Calu3 (cell line): ENCODE measurements around the gene LAMA2. TPM values are rescaled to one million over a fixed set of nuclear protein-coding genes. Genes with fewer than 3 reads are reported as not detected.

Experiments used
- BruUV-seq: library from RNA; stranded (reverse); fragments of 400-500 nt; replicated peaks from 2 replicates; lab custom pipeline; 2021; lab: Mats Ljungman, UMichigan
- CTCF ChIA-PET: fragments of 300-600 bp; sonication (Branson Sonifier 250); formaldehyde crosslinking; loops from one replicate; lab custom pipeline; 2022; ENCODE audit warnings: antibody characterized with exemption; lab: Charles Lee
- DNase-seq: peaks from one replicate; pipeline ENCODE4 v3.0.0; 2022
- H3K27ac Mint-ChIP-seq: one replicate; pipeline ENCODE4 v1.8.0; 2022; ENCODE audit warnings: mixed read lengths; ENCODE audit not compliant: unreplicated experiment
- H3K27me3 Mint-ChIP-seq: one replicate; pipeline ENCODE4 v1.8.0; 2022; ENCODE audit warnings: mixed read lengths; ENCODE audit not compliant: unreplicated experiment
- H3K36me3 Mint-ChIP-seq: one replicate; pipeline ENCODE4 v1.8.0; 2022; ENCODE audit warnings: mild to moderate bottlenecking, moderate library complexity, mixed read lengths; ENCODE audit not compliant: insufficient read depth, unreplicated experiment
- H3K4me1 Mint-ChIP-seq: one replicate; pipeline ENCODE4 v1.8.0; 2022; ENCODE audit warnings: mild to moderate bottlenecking, low read depth, mixed read lengths; ENCODE audit not compliant: unreplicated experiment
- H3K4me3 Mint-ChIP-seq: one replicate; pipeline ENCODE4 v1.8.0; 2022; ENCODE audit warnings: mild to moderate bottlenecking, low read depth, moderate library complexity, mixed read lengths; ENCODE audit not compliant: unreplicated experiment
- H3K9me3 Mint-ChIP-seq: one replicate; pipeline ENCODE4 v1.8.0; 2022; ENCODE audit warnings: low read depth, mixed read lengths; ENCODE audit not compliant: unreplicated experiment
- CTCF ChIP-seq: fragments of 200-600 bp; IDR thresholded peaks from one replicate; pipeline ENCODE4 v1.8.0; 2022; ENCODE audit warnings: antibody characterized with exemption; ENCODE audit not compliant: unreplicated experiment
- intact Hi-C: fragments of 100-400 bp; cut with micrococcal nuclease; formaldehyde crosslinking; loops from one replicate; pipeline ENCODE4 v1.10.0; 2022; ENCODE audit not compliant: unreplicated experiment
- total RNA-seq: library from RNA; stranded (reverse); gene quantifications from 2 replicates; pipeline ENCODE4 v1.2.3, GENCODE V29; 2022

Gene LAMA2
- total RNA-seq, 1 experiment from 2014 or later, result 0.80 TPM

- intact Hi-C loops, result no loop called here
- Mint-ChIP-seq H3K9me3 (no peaks in the 10 kb centered on the region), H3K27ac (no peak overlapping the region), H3K4me1 (no peaks in the 10 kb centered on the region), H3K4me3 (no peak overlapping the region), H3K27me3 (no peaks in the 10 kb centered on the region), H3K36me3 (no peaks in the 10 kb centered on the region)
- DNase-seq, result no peak
- no TSS peak for BruUV-seq
- CTCF ChIA-PET, result no interaction called here
- no peak for TF ChIP-seq CTCF
These were observed 577.3 kb downstream of the LAMA2 start for GRCh38 chr6:129460221-129460620.

- H3K9me3 Mint-ChIP-seq, result no peaks in the 10 kb centered on the region
- no peaks in the 10 kb centered on the region for H3K27me3 Mint-ChIP-seq
- no peak overlapping the region for H3K27ac Mint-ChIP-seq
- no peak for TF ChIP-seq CTCF
- H3K36me3 Mint-ChIP-seq, result no peaks in the 10 kb centered on the region
- peaks cover 19% of the 10 kb centered on the region for H3K4me1 Mint-ChIP-seq
- CTCF ChIA-PET, result no interaction called here
- intact Hi-C loops, result no loop called here
- H3K4me3 Mint-ChIP-seq, result no peak overlapping the region
- BruUV-seq, result no TSS peak
- DNase-seq, result no peak
These were observed 586.2 kb downstream of the LAMA2 start for GRCh38 chr6:129469070-129469662.

- H3K4me3 Mint-ChIP-seq, result no peak overlapping the region
- no peak for DNase-seq
- TF ChIP-seq CTCF, result no peak
- H3K9me3 Mint-ChIP-seq, result no peaks in the 10 kb centered on the region
- CTCF ChIA-PET, result no interaction called here
- H3K36me3 Mint-ChIP-seq, result no peaks in the 10 kb centered on the region
- no TSS peak for BruUV-seq
- peaks cover 19% of the 10 kb centered on the region for H3K4me1 Mint-ChIP-seq
- intact Hi-C loops, result no loop called here
- no peaks in the 10 kb centered on the region for H3K27me3 Mint-ChIP-seq
- H3K27ac Mint-ChIP-seq, result no peak overlapping the region
These were observed 589.3 kb downstream of the LAMA2 start for GRCh38 chr6:129472239-129472638.

GRCh38 chr6:129473546-129473945 lies 590.6 kb downstream of the LAMA2 start:
- no peaks in the 10 kb centered on the region for H3K9me3 Mint-ChIP-seq
- no peak overlapping the region for H3K27ac Mint-ChIP-seq
- H3K4me1 Mint-ChIP-seq, result peaks cover 12% of the 10 kb centered on the region
- no peaks in the 10 kb centered on the region for H3K27me3 Mint-ChIP-seq
- no TSS peak for BruUV-seq
- H3K36me3 Mint-ChIP-seq, result no peaks in the 10 kb centered on the region
- CTCF ChIA-PET, result no interaction called here
- H3K4me3 Mint-ChIP-seq, result no peak overlapping the region
- intact Hi-C loops, result no loop called here
- TF ChIP-seq CTCF, result no peak
- DNase-seq, result no peak
